HCEC 1CT (cell line): ENCODE results near the gene SCD5.

Experiments
- DNase-seq: peaks from one replicate; pipeline ENCODE4 v3.0.0-alpha.2; 2017

SCD5 gene

DNA sequence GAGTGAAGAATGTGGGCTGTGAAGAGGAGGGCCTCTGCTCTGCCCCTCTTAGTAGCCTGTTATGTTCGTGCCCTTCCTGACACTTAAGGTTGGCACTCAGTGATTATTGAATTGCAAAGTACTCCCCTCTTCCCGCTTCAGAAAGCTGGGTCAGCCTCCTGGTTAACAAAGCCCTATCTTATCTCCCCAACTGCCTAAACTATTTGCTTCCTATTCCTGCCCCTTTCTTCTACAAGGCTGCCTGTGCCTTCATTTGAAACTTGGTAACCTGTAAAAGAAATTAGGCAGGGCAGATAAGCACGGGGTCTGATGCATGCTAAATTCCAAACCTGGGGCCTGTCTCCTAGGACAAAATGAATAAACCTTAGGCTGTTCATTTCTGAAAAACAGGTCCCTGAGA lies 213.7 kb downstream of the SCD5 start:
- DNase-seq: no peak

DNA sequence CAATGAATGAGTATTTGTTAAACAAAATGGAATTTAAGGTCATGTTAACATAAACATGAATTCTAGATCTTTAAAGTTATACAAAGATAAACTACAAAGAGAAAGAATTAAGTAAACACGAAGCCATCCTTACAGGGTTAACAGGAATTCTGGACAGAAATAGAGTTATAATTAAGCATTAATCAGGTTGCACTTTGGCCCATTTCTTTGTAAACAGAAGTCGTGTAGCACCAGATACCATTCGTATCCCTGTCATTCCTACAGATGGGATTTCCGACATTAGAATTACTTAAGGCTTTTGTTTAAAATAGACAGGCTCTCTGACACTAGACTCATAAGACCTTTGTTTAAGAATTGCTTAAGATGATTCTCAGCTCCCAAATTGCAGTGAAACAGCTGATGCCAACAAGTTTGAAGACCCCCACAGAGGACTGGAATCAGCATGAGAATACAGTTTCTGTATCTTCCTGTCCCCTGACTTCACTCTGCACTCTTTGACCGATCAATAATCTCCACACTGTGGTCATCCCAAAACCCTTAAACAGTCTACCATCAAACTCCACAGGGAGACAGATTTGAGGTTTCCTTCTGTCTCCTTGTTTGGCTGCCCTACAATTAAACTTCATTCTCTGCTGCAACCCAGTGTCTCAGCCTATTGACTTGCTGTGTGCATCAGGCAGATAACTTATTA lies 214.6 kb downstream of the SCD5 start:
- DNase-seq: no peak

DNA sequence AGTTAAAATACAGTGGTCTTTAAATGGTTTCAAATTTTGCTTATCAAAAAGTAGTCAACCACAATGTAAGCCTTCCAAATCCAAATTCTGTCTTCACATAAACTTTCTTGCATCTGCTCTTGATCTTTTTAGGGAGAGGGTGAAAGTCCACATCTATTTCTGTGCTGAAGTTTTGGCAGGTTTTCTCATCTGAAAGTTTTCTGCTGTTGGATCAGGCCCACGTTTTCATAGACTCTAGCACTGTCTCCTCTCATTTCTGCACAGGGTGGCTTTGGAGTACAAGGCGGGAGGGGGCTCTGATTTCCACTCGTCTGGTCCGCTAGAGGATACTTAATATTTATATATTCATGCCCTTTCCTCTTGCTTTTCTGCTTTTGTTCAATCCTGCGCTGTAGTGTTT lies 218.7 kb downstream of the SCD5 start:
- no peak for DNase-seq
